GM23338 (cell line): ENCODE data around the gene DCP2. TPM values are rescaled to one million over a fixed set of nuclear protein-coding genes. Genes with fewer than 3 reads are reported as not detected.

Experiments
- ATAC-seq: fragments of 200-7000 bp; cut with Tn5 transposase; 3 replicates; pipeline ENCODE4 v1.9.1; 2020
- DNase-seq: peaks from one replicate; pipeline ENCODE4 v3.0.0-alpha.2; 2015; ENCODE audit warnings: low spot score
- H2AFZ ChIP-seq: fragments of 200-600 bp; sonication (generic); 2 replicates; pipeline ENCODE4 v1.8.0; 2016; ENCODE audit warnings: antibody characterized with exemption, mild to moderate bottlenecking, moderate library complexity
- H3F3A ChIP-seq: fragments of 200-600 bp; sonication (generic); replicated peaks from 2 replicates; pipeline ENCODE4 v1.8.0; 2017; ENCODE audit warnings: antibody characterized with exemption, mixed run types, low read depth
- H3K27ac ChIP-seq: fragments of 200-600 bp; sonication (generic); 2 replicates; pipeline ENCODE4 v1.6.1; 2016; ENCODE audit warnings: low read depth
- H3K27me3 ChIP-seq: fragments of 200-600 bp; sonication (generic); 2 replicates; pipeline ENCODE4 v1.8.0; 2016; ENCODE audit warnings: mild to moderate bottlenecking, mixed run types, moderate library complexity; ENCODE audit not compliant: insufficient read depth
- H3K36me3 ChIP-seq: fragments of 200-600 bp; sonication (generic); 2 replicates; pipeline ENCODE4 v1.8.0; 2016; ENCODE audit warnings: mild to moderate bottlenecking; ENCODE audit not compliant: insufficient read depth
- H3K4me1 ChIP-seq: fragments of 200-600 bp; sonication (generic); 2 replicates; pipeline ENCODE4 v1.8.0; 2016; ENCODE audit warnings: mild to moderate bottlenecking, moderate library complexity; ENCODE audit not compliant: insufficient read depth
- H3K4me2 ChIP-seq: fragments of 200-600 bp; sonication (generic); 2 replicates; pipeline ENCODE4 v1.7.1; 2017; ENCODE audit warnings: mixed run types
- H3K4me3 ChIP-seq: fragments of 200-600 bp; sonication (generic); 2 replicates; pipeline ENCODE4 v1.6.1; 2016; ENCODE audit warnings: mixed run types
- H3K79me2 ChIP-seq: fragments of 200-600 bp; sonication (generic); replicated peaks from 2 replicates; pipeline ENCODE4 v1.8.0; 2017; ENCODE audit warnings: mild to moderate bottlenecking; ENCODE audit not compliant: insufficient read depth
- H3K9me2 ChIP-seq: fragments of 200-600 bp; sonication (generic); 2 replicates; pipeline ENCODE4 v1.8.0; 2017; ENCODE audit not compliant: insufficient read depth
- H4K20me1 ChIP-seq: fragments of 200-600 bp; sonication (generic); replicated peaks from 2 replicates; pipeline ENCODE4 v1.8.0; 2017; ENCODE audit warnings: mild to moderate bottlenecking; ENCODE audit not compliant: insufficient read depth
- H3K27ac Mint-ChIP-seq: 2 replicates; pipeline ENCODE4 v1.8.0; 2020; ENCODE audit warnings: inconsistent platforms, mild to moderate bottlenecking, moderate library complexity, mixed read lengths
- H3K27me3 Mint-ChIP-seq: 3 replicates; pipeline ENCODE4 v1.8.0; 2022; ENCODE audit warnings: low read depth, mild to moderate bottlenecking, moderate library complexity, mixed read lengths, inconsistent platforms; ENCODE audit not compliant: insufficient read depth, poor library complexity
- H3K36me3 Mint-ChIP-seq: 3 replicates; pipeline ENCODE4 v1.8.0; 2021; ENCODE audit warnings: low read depth, mild to moderate bottlenecking, inconsistent platforms, moderate library complexity, mixed read lengths
- H3K4me1 Mint-ChIP-seq: 3 replicates; pipeline ENCODE4 v1.8.0; 2020; ENCODE audit warnings: mild to moderate bottlenecking, inconsistent platforms, mixed read lengths
- H3K4me3 Mint-ChIP-seq: 3 replicates; pipeline ENCODE4 v1.8.0; 2021; ENCODE audit warnings: moderate library complexity, mild to moderate bottlenecking, inconsistent platforms, mixed read lengths
- H3K9me3 Mint-ChIP-seq: 3 replicates; pipeline ENCODE4 v1.8.0; 2020; ENCODE audit warnings: moderate library complexity, mild to moderate bottlenecking, inconsistent platforms, mixed read lengths
- CREB1 ChIP-seq: fragments of 250-450 bp; sonication (Bioruptor Pico); IDR thresholded peaks from 2 replicates; pipeline ENCODE4 v1.5.0; 2020; ENCODE audit warnings: low read depth, mild to moderate bottlenecking, moderate library complexity
- ETS1 ChIP-seq: IDR thresholded peaks from 2 replicates; pipeline ENCODE4 v1.6.1; 2016; ENCODE audit warnings: antibody characterized with exemption
- EZH2 ChIP-seq: fragments of 200-600 bp; sonication (generic); IDR thresholded peaks from one replicate; pipeline ENCODE4 v1.8.0; 2017; ENCODE audit warnings: antibody characterized with exemption, mild to moderate bottlenecking, low read depth; ENCODE audit not compliant: unreplicated experiment
- EZH2phosphoT487 ChIP-seq: fragments of 200-600 bp; sonication (generic); IDR thresholded peaks from one replicate; pipeline ENCODE4 v1.8.1; 2018; ENCODE audit warnings: antibody characterized with exemption; ENCODE audit not compliant: unreplicated experiment
- JUNB ChIP-seq: IDR thresholded peaks from one replicate; pipeline ENCODE4 v1.6.1; 2016; ENCODE audit warnings: antibody characterized with exemption; ENCODE audit not compliant: unreplicated experiment
- NANOG ChIP-seq: IDR thresholded peaks from 2 replicates; pipeline ENCODE4 v1.6.1; 2016; ENCODE audit warnings: antibody characterized with exemption, borderline replicate concordance
- POLR2AphosphoS5 ChIP-seq: IDR thresholded peaks from 2 replicates; pipeline ENCODE4 v1.6.1; 2016; ENCODE audit warnings: antibody characterized with exemption, low read depth
- REST ChIP-seq: IDR thresholded peaks from one replicate; pipeline ENCODE4 v1.6.1; 2018; ENCODE audit warnings: antibody characterized with exemption; ENCODE audit not compliant: unreplicated experiment
- STAT1 ChIP-seq: IDR thresholded peaks from one replicate; pipeline ENCODE4 v1.6.1; 2016; ENCODE audit warnings: antibody characterized with exemption; ENCODE audit not compliant: unreplicated experiment
- ZNF114 ChIP-seq: fragments of 250-450 bp; sonication (Bioruptor Pico); IDR thresholded peaks from 2 replicates; pipeline ENCODE4 v1.5.0; 2020; ENCODE audit warnings: mild to moderate bottlenecking, moderate library complexity
- ZNF331 ChIP-seq: fragments of 250-450 bp; sonication (Bioruptor Pico); IDR thresholded peaks from 2 replicates; pipeline ENCODE4 v1.5.0; 2020; ENCODE audit warnings: low read depth, mild to moderate bottlenecking, moderate library complexity
- ZNF462 ChIP-seq: fragments of 250-450 bp; sonication (Bioruptor Pico); IDR thresholded peaks from 2 replicates; pipeline ENCODE4 v1.5.0; 2020; ENCODE audit warnings: mild to moderate bottlenecking, moderate library complexity
- polyA plus RNA-seq: library from polyadenylated mRNA; unstranded; fragments of >200 nt; fragmentation: Nextera tagmentation; extraction: Ambion mirVana; gene quantifications from 2 replicates; pipeline ENCODE4 v1.2.1, GENCODE V29; 2016
- total RNA-seq: library from RNA; depleted of rRNA; stranded (reverse); fragments of >200 nt; shearing (Covaris generic); gene quantifications from 2 replicates; pipeline ENCODE4 v1.2.3, GENCODE V29; 2014
- TF ChIP-seq, protein P1 (sequence below), 2 experiments: fragments of 200-600 bp in 1 of 2; sonication (generic) in 1 of 2; conservative IDR thresholded peaks; 2 replicates each; pipeline versions ENCODE4 v1.5.1 to v1.6.1; 2016 to 2017; ENCODE audit warnings: antibody characterized with exemption in 2 of 2, low read depth in 2 of 2, mild to moderate bottlenecking in 2 of 2, moderate library complexity in 1 of 2

Gene DCP2
- total and polyA plus RNA-seq, 2 experiments from 2014 or later, result 96.6 to 165 TPM

GRCh38 chr5:113020461-113021273, 44.1 kb downstream of the DCP2 start:
- no peak for ATAC-seq
- H3K4me1 Mint-ChIP-seq, result peaks cover 7% of the 10 kb centered on the region; the same call in 2 of the 3 replicates

More at GRCh38 chr5:113020461-113021273, 44.1 kb downstream of the DCP2 start:
- no peak overlapping the region for H3K4me3 ChIP-seq
- DNase-seq, result no peak
- H3F3A ChIP-seq, result no peaks in the 10 kb centered on the region
- H4K20me1 ChIP-seq, result peaks cover 13% of the 10 kb centered on the region
- Mint-ChIP-seq H3K27me3 (no peaks in the 10 kb centered on the region), H3K27ac (no peak overlapping the region), H3K4me3 (no peak overlapping the region), H3K9me3 (no peaks in the 10 kb centered on the region), H3K36me3 (peaks cover 13% of the 10 kb centered on the region)
- no peak overlapping the region for H3K27ac ChIP-seq
- TF ChIP-seq ZNF114 (CRISPR knock-in tag) (no peak), REST (no peak), ETS1 (no peak), EZH2phosphoT487 (no peak), POLR2AphosphoS5 (no peak), ZNF331 (CRISPR knock-in tag) (no peak), CREB1 (CRISPR knock-in tag) (no peak), EZH2 (no peak), NANOG (no peak), STAT1 (no peak), ZNF462 (CRISPR knock-in tag) (no peak), JUNB (no peak)
- TF ChIP-seq, protein P1, sequence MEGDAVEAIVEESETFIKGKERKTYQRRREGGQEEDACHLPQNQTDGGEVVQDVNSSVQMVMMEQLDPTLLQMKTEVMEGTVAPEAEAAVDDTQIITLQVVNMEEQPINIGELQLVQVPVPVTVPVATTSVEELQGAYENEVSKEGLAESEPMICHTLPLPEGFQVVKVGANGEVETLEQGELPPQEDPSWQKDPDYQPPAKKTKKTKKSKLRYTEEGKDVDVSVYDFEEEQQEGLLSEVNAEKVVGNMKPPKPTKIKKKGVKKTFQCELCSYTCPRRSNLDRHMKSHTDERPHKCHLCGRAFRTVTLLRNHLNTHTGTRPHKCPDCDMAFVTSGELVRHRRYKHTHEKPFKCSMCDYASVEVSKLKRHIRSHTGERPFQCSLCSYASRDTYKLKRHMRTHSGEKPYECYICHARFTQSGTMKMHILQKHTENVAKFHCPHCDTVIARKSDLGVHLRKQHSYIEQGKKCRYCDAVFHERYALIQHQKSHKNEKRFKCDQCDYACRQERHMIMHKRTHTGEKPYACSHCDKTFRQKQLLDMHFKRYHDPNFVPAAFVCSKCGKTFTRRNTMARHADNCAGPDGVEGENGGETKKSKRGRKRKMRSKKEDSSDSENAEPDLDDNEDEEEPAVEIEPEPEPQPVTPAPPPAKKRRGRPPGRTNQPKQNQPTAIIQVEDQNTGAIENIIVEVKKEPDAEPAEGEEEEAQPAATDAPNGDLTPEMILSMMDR (conservative IDR thresholded peaks at IDR 0.05; ENCODE audit: low read depth in 2 of 2), result no peak
- no peak overlapping the region for H2AFZ ChIP-seq
- H3K27me3 ChIP-seq, result no peaks in the 10 kb centered on the region
- no peaks in the 10 kb centered on the region for H3K9me2 ChIP-seq
- peaks cover 7% of the 10 kb centered on the region; the same call in 1 of the 2 replicates for H3K79me2 ChIP-seq
- H3K4me1 ChIP-seq, result peaks cover 8% of the 10 kb centered on the region; the same call in 1 of the 2 replicates
- H3K4me2 ChIP-seq, result no peak overlapping the region
- 0 out of 2 replicates have a peak, but pooled peaks cover 4% of the 10 kb centered on the region for H3K36me3 ChIP-seq
